GM12864 (cell line): ENCODE results near the gene CTIF.
A peak's percentile ranks its signal among the peaks of the same experiment; 100 is the strongest.

Source experiments
- DNase-seq: peaks from one replicate; pipeline ENCODE4 v3.0.0-alpha.2; 2011; ENCODE audit warnings: low read depth
- H3K4me3 ChIP-seq: 2 replicates; pipeline ENCODE4 v1.5.1; 2011; ENCODE audit warnings: mild to moderate bottlenecking, low read depth, low read length, control low read depth
- TF ChIP-seq, protein P1 (sequence below): IDR thresholded peaks from 2 replicates; pipeline ENCODE4 v1.5.1; 2011; ENCODE audit warnings: low read depth, mild to moderate bottlenecking, moderate library complexity, low read length, control low read depth, inconsistent platforms; ENCODE audit errors: missing control alignments

Gene CTIF

GRCh38 chr18:48599391-48599790 is 60.6 kb downstream of the CTIF start:
- H3K4me3 ChIP-seq: no peak overlapping the region
- TF ChIP-seq, protein P1, sequence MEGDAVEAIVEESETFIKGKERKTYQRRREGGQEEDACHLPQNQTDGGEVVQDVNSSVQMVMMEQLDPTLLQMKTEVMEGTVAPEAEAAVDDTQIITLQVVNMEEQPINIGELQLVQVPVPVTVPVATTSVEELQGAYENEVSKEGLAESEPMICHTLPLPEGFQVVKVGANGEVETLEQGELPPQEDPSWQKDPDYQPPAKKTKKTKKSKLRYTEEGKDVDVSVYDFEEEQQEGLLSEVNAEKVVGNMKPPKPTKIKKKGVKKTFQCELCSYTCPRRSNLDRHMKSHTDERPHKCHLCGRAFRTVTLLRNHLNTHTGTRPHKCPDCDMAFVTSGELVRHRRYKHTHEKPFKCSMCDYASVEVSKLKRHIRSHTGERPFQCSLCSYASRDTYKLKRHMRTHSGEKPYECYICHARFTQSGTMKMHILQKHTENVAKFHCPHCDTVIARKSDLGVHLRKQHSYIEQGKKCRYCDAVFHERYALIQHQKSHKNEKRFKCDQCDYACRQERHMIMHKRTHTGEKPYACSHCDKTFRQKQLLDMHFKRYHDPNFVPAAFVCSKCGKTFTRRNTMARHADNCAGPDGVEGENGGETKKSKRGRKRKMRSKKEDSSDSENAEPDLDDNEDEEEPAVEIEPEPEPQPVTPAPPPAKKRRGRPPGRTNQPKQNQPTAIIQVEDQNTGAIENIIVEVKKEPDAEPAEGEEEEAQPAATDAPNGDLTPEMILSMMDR: no peak
- DNase-seq: no peak

- no peak for DNase-seq
- TF ChIP-seq, protein P1: no peak
- H3K4me3 ChIP-seq: no peak overlapping the region
Observed at GRCh38 chr18:48600046-48600445, 61.2 kb downstream of the CTIF start.

DNA sequence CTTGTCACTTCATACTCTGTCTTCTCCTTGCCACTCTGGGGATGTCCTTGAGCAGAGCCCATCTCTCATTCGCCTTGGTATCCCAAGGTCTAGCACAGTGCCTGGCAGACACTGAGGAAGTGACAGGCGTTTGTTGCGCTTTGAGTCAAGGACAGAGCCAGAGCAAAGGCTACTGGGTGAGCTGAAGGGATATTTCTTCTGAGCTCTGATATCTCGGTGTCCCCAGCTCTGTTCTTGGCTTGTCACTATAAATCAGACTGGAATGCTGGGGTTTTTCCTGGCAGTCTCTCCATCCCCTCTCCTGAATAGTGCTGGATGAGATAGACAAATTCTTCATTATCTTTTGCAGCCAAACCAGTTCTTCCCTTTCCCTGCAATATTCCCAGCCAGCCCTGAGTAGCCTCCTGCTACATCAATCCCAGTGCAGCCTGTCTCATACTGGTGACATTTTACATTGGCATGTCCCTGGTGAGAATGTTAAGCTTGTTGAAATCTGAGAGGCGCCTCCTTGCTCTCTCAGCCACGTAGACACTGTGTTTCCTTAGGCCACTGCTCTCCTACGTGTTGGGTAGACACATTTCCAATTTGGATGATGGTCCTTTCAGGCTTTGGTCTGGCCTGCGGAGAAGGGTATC is 61.7 kb downstream of the CTIF start:
- DNase-seq: no peak
- no peak overlapping the region for H3K4me3 ChIP-seq
- TF ChIP-seq, protein P1: no peak

DNA sequence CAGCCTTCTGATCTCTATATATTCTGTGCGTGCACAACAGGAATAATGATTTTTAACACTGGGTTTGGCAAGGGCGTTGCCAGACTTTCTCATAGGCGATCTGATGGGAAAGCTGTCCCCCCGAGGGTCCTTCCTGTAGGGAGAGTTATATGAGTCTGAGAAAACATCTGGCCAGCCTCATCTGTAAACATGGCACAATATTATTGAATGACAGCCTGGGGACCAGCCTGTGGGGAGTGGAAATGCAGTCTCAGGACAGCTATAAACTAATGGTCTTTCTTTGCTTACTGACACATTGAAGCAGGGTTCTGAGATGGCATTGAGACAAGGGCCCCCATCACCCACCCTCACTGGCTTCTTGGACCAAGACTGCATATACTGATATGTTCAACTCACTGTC is 62.5 kb downstream of the CTIF start:
- TF ChIP-seq, protein P1: no peak
- DNase-seq: no peak
- H3K4me3 ChIP-seq: no peak overlapping the region

- H3K4me3 ChIP-seq: no peak overlapping the region
- no peak for DNase-seq
- TF ChIP-seq, protein P1: no peak
Observed at GRCh38 chr18:48602759-48603390, 64.0 kb downstream of the CTIF start.

- no peak overlapping the region for H3K4me3 ChIP-seq
- TF ChIP-seq, protein P1: peak; percentile 41
- no peak for DNase-seq
Observed at GRCh38 chr18:48605408-48605845, 66.6 kb downstream of the CTIF start.
